HepG2 (cell line): ENCODE results near the gene MPO. TPM values are rescaled to one million over a fixed set of nuclear protein-coding genes. Genes with fewer than 3 reads are reported as not detected.

Source experiments
- ATAC-seq: fragments of 200-7000 bp; cut with Tn5 transposase; 3 replicates; pipeline ENCODE4 v1.9.1; 2020; ENCODE audit warnings: mild to moderate bottlenecking, moderate library complexity
- BruUV-seq: library from RNA; stranded (reverse); fragments of 400-500 nt; replicated peaks from 2 replicates; lab custom pipeline; 2021; lab: Mats Ljungman, UMichigan
- CTCF ChIA-PET: fragments of 300-600 bp; formaldehyde crosslinking; extraction: SDS; loops from one replicate; lab custom pipeline; 2021; ENCODE audit warnings: low total read pairs, inconsistent platforms, low intra/inter-chr PET ratio; lab: Yijun Ruan, JAX
- POLR2A ChIA-PET: fragments of 350-600 bp; sonication (Branson Sonifier 250); formaldehyde crosslinking; loops from one replicate; lab custom pipeline; 2020; ENCODE audit warnings: antibody characterized with exemption, inconsistent platforms; lab: Yijun Ruan, JAX
- DNase-seq: peaks from one replicate; pipeline ENCODE4 v3.0.0-alpha.2; 2015; ENCODE audit warnings: low spot score
- FAIRE-seq: peaks from 3 replicates; lab custom pipeline; 2011; peaks lifted over from hg19 to GRCh38; lab: Jason Lieb, UNC
- H2AFZ ChIP-seq: one replicate; pipeline ENCODE4 v1.6.1; 2011; ENCODE audit warnings: low read length, inconsistent platforms
- H3K27ac ChIP-seq: fragments of 300-600 bp; 3 replicates; pipeline ENCODE4 v1.8.0; 2011; ENCODE audit warnings: mixed run types, mild to moderate bottlenecking, mixed read lengths, low read length, inconsistent platforms; ENCODE audit not compliant: insufficient read depth; ENCODE audit errors: extremely low read length
- H3K27me3 ChIP-seq, 2 experiments: fragments of 200-600 bp in 1 of 2; 2 replicates in 1 of 2; 3 replicates in 1 of 2; pipeline versions ENCODE4 v1.6.0 to v1.8.0; 2011; ENCODE audit warnings: low read length in 2 of 2, mild to moderate bottlenecking in 2 of 2, moderate library complexity in 2 of 2, inconsistent platforms in 1 of 2; ENCODE audit not compliant: insufficient read depth in 2 of 2, control insufficient read depth in 1 of 2
- H3K36me3 ChIP-seq, 2 experiments: fragments of 200-600 bp in 1 of 2; replicated peaks in 1 of 2; 2 replicates in 1 of 2; 3 replicates in 1 of 2; pipeline versions ENCODE4 v1.5.1 to v1.8.0; 2011; ENCODE audit warnings: low read length in 2 of 2, inconsistent platforms in 1 of 2; ENCODE audit not compliant: insufficient read depth in 2 of 2, control insufficient read depth in 1 of 2
- H3K4me1 ChIP-seq: 2 replicates; pipeline ENCODE4 v1.5.1; 2012; ENCODE audit warnings: low read length, inconsistent platforms; ENCODE audit not compliant: insufficient read depth
- H3K4me2 ChIP-seq: 2 replicates; pipeline ENCODE4 v1.6.0; 2011; ENCODE audit warnings: low read depth, low read length, inconsistent platforms
- H3K4me3 ChIP-seq, 3 experiments: fragments of 200-600 bp in 1 of 3; sonication (generic), shearing (Covaris generic) in 1 of 3; replicated peaks in 1 of 3; 2 replicates each; pipeline ENCODE4 v1.5.1; 2011 to 2016; ENCODE audit warnings: low read length in 3 of 3, inconsistent platforms in 2 of 3, low read depth in 2 of 3, mild to moderate bottlenecking in 2 of 3, control low read depth in 1 of 3, mixed read lengths in 1 of 3; ENCODE audit not compliant: insufficient read depth in 1 of 3
- H3K79me2 ChIP-seq: one replicate; pipeline ENCODE4 v1.6.1; 2011; ENCODE audit warnings: low read length, inconsistent platforms; ENCODE audit not compliant: insufficient read depth
- H3K9ac ChIP-seq: 2 replicates; pipeline ENCODE4 v1.6.0; 2011; ENCODE audit warnings: mild to moderate bottlenecking, low read depth, low read length, inconsistent platforms; ENCODE audit not compliant: insufficient read depth
- H3K9me3 ChIP-seq: 2 replicates; pipeline ENCODE4 v1.5.1; 2012; ENCODE audit warnings: mild to moderate bottlenecking, low read length
- H4K20me1 ChIP-seq: 2 replicates; pipeline ENCODE4 v1.6.0; 2011; ENCODE audit warnings: inconsistent platforms, mild to moderate bottlenecking, low read length, moderate library complexity; ENCODE audit not compliant: insufficient read depth
- GFI1 ChIP-seq: sonication (generic); formaldehyde crosslinking; IDR thresholded peaks from 2 replicates; pipeline ENCODE4 v1.5.0; 2020; ENCODE audit warnings: missing genetic modification reagents, mild to moderate bottlenecking, borderline replicate concordance
- GRHL1 ChIP-seq: sonication (generic); formaldehyde crosslinking; conservative IDR thresholded peaks from 2 replicates; pipeline ENCODE4 v1.8.0; 2022; ENCODE audit warnings: missing genetic modification reagents
- HOXA5 ChIP-seq: sonication (generic); formaldehyde crosslinking; IDR thresholded peaks from 2 replicates; pipeline ENCODE4 v1.4.0; 2020; ENCODE audit warnings: missing genetic modification reagents
- KMT2B ChIP-seq: IDR thresholded peaks from 2 replicates; pipeline ENCODE4 v1.6.1; 2016; ENCODE audit warnings: missing genetic modification reagents, missing compliant biosample characterization
- MED8 ChIP-seq: sonication (generic); formaldehyde crosslinking; IDR thresholded peaks from 2 replicates; pipeline ENCODE4 v1.8.1; 2023; ENCODE audit warnings: mild to moderate bottlenecking, missing genetic modification reagents; ENCODE audit not compliant: insufficient replicate concordance
- NCOA5 ChIP-seq: sonication (generic); formaldehyde crosslinking; IDR thresholded peaks from 2 replicates; pipeline ENCODE4 v1.4.0; 2020; ENCODE audit warnings: missing genetic modification reagents
- RARA ChIP-seq: IDR thresholded peaks from 2 replicates; pipeline ENCODE4 v1.6.1; 2016; ENCODE audit warnings: missing genetic modification reagents, missing compliant biosample characterization
- SKI ChIP-seq: fragments of 450-650 bp; IDR thresholded peaks from one replicate; pipeline ENCODE4 v1.6.1; 2018; ENCODE audit warnings: mild to moderate bottlenecking; ENCODE audit not compliant: partially characterized antibody
- SP140L ChIP-seq: sonication (generic); formaldehyde crosslinking; IDR thresholded peaks from 2 replicates; pipeline ENCODE4 v1.4.0; 2020; ENCODE audit warnings: missing genetic modification reagents, borderline replicate concordance
- TCF7L2 ChIP-seq: IDR thresholded peaks from 2 replicates; pipeline ENCODE4 v1.6.1; 2011; ENCODE audit warnings: mild to moderate bottlenecking, low read depth, low read length, moderate library complexity
- ZC3H13 ChIP-seq: sonication (generic); formaldehyde crosslinking; IDR thresholded peaks from 2 replicates; pipeline ENCODE4 v1.8.1; 2023; ENCODE audit warnings: mild to moderate bottlenecking, missing genetic modification reagents, moderate library complexity
- ZSCAN30 ChIP-seq: sonication (generic); formaldehyde crosslinking; IDR thresholded peaks from 2 replicates; pipeline ENCODE4 v1.5.0; 2020; ENCODE audit warnings: mild to moderate bottlenecking, missing genetic modification reagents
- WGBS: methylation state at CpG from one replicate; pipeline ENCODE4 v1.1.6; 2017; ENCODE audit warnings: low lambda C conversion rate; 5-methylcytosine and 5-hydroxymethylcytosine counted together
- in situ Hi-C: cut with HindIII; loops from 2 replicates; pipeline ENCODE4 v1.10.0; 2017; ENCODE audit warnings: low pct_unique_long_range_greater_than_20kb; ENCODE audit not compliant: extremely low pct_ligation_motif_present
- intact Hi-C: fragments of 100-400 bp; cut with micrococcal nuclease; formaldehyde crosslinking; loops from one replicate; pipeline ENCODE4 v1.10.0; 2022; ENCODE audit not compliant: unreplicated experiment
- polyA plus RNA-seq, 8 experiments: library from polyadenylated mRNA; depleted of rRNA in 3 of 8; stranded (reverse) in 7 of 8; unstranded in 1 of 8; fragments of >200 nt; fragmentation: Illumina TruSeq in 4 of 8; extraction: Trizol in 4 of 8; gene quantifications; 2 replicates each; pipeline versions ENCODE4 v1.2.1 to v1.2.3, GENCODE V29; 2011 to 2016; ENCODE audit warnings: low read depth in 4 of 8, missing spikeins in 1 of 8, mixed read lengths in 1 of 8; ENCODE audit not compliant: insufficient read depth in 1 of 8
- total RNA-seq, 5 experiments: library from RNA; depleted of rRNA; stranded (reverse); fragments of >200 nt; fragmentation: Illumina TruSeq; extraction: Trizol; gene quantifications; 2 replicates each; pipeline ENCODE4 v1.2.3, GENCODE V29; 2016; ENCODE audit warnings: low read depth in 1 of 5

The MPO gene
- total and polyA plus RNA-seq, 2 of the 13 experiments (the other 11 are each of a cell fraction or from before 2014, with no cell fraction given) = not detected

- in situ Hi-C loops (no loop called here), intact Hi-C loops (no loop called here)
- ChIA-PET CTCF (no interaction called here), POLR2A (no interaction called here)
- DNase-seq (no peak), ATAC-seq (no peak), FAIRE-seq (no peak)
- H3K36me3 ChIP-seq = no peaks in the 10 kb centered on the region
- H3K4me2 ChIP-seq = no peak overlapping the region
- H3K27ac ChIP-seq = no peak overlapping the region
- H3K9me3 ChIP-seq = no peaks in the 10 kb centered on the region
- no peak overlapping the region for H3K4me3 ChIP-seq
- no peak for TF ChIP-seq KMT2B (CRISPR knock-in tag)
- no peak for TF ChIP-seq TCF7L2
- no peak for TF ChIP-seq SP140L (CRISPR knock-in tag)
- TF ChIP-seq RARA (CRISPR knock-in tag) = no peak
- TF ChIP-seq MED8 (CRISPR knock-in tag) = no peak
- no peak for TF ChIP-seq GFI1 (CRISPR knock-in tag)
- TF ChIP-seq HOXA5 (CRISPR knock-in tag) = no peak
- TF ChIP-seq GRHL1 (CRISPR knock-in tag) = no peak
- TF ChIP-seq NCOA5 = no peak
- no peak for TF ChIP-seq SKI
- TF ChIP-seq ZSCAN30 (CRISPR knock-in tag) = no peak
- no peak for TF ChIP-seq ZC3H13 (CRISPR knock-in tag)
- peaks cover 3 to 43% of the 10 kb centered on the region in 2 experiments; a peak in 4 of 5 replicates for H3K27me3 ChIP-seq
- no peak overlapping the region for H3K9ac ChIP-seq
- H2AFZ ChIP-seq = no peak overlapping the region
- H4K20me1 ChIP-seq = no peaks in the 10 kb centered on the region
- WGBS = 44% methylated on average over 7 of the region's 7 CpGs
- no TSS peak for BruUV-seq
- H3K79me2 ChIP-seq = no peaks in the 10 kb centered on the region
- no peaks in the 10 kb centered on the region for H3K4me1 ChIP-seq
Measured at GRCh38 chr17:58265902-58266875, 14.5 kb downstream of the MPO start.
